DND-41 (cell line): Measurements from ENCODE around the gene HOXC11.

Source experiments
- CTCF ChIP-seq: IDR thresholded peaks from 2 replicates; pipeline ENCODE4 v1.5.1; 2012; ENCODE audit warnings: borderline replicate concordance, low read length, moderate library complexity, mild to moderate bottlenecking; ENCODE audit not compliant: poor library complexity, severe bottlenecking; ENCODE audit errors: extremely low read depth
- EZH2 ChIP-seq: IDR thresholded peaks from 3 replicates; pipeline ENCODE4 v1.6.1; 2012; ENCODE audit warnings: borderline replicate concordance, low read depth, mild to moderate bottlenecking, moderate library complexity, low read length, inconsistent platforms; ENCODE audit not compliant: severe bottlenecking

GRCh38 chr12:53952335-53952694, 20.6 kb upstream of the HOXC11 start:
- no peak for TF ChIP-seq CTCF
- no peak for TF ChIP-seq EZH2
